ENCODE measurements around the gene CEP55. TPM values are rescaled to one million over a fixed set of nuclear protein-coding genes. Genes with fewer than 3 reads are reported as not detected.

Gene CEP55
- total RNA-seq, 1 experiment from 2014 or later: 17.3 TPM

DNA sequence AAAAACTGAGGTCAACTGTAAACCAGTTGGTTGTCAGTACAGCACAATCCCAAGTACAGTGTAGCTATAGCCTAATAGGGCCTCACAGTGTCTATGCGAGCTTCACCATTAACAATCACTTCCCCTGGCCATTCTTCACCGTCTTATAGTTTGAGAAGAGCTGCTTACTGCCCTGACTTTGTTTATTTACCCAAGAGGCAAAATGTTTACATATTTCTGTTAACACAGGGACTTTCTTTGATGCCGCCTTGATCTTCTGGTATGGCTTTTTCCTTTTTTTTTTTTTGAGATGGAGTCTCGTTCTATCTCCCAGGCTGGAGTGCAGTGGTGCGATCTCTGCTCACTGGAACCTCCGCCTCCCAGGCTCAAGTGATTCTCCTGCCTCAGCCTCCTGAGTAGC lies 17.5 kb upstream of the CEP55 start:
- H3K4me1 Mint-ChIP-seq: peaks cover 19% of the 10 kb centered on the region
- H3K9me3 Mint-ChIP-seq: no peaks in the 10 kb centered on the region
- DNase-seq (ENCODE audit: low spot score) (no peak), ATAC-seq (no peak)
- TF ChIP-seq NR1H2 (CRISPR knock-in tag; IDR thresholded peaks at IDR 0.05) (no peak), GABPB1 (CRISPR knock-in tag; IDR thresholded peaks at IDR 0.05) (no peak), TP53 (CRISPR knock-in tag; IDR thresholded peaks at IDR 0.05) (no peak), ZNF263 (CRISPR knock-in tag; IDR thresholded peaks at IDR 0.05; ENCODE audit: low read depth) (no peak), GTF2I (CRISPR knock-in tag; conservative IDR thresholded peaks at IDR 0.05) (no peak), ZNF423 (CRISPR knock-in tag; IDR thresholded peaks at IDR 0.05) (no peak), CBFB (CRISPR knock-in tag; IDR thresholded peaks at IDR 0.05; ENCODE audit: low read depth) (no peak), TEAD1 (CRISPR knock-in tag; IDR thresholded peaks at IDR 0.05) (no peak), NFYB (CRISPR knock-in tag; conservative IDR thresholded peaks at IDR 0.05; ENCODE audit: low read depth) (no peak)
- TF ChIP-seq, protein P1, sequence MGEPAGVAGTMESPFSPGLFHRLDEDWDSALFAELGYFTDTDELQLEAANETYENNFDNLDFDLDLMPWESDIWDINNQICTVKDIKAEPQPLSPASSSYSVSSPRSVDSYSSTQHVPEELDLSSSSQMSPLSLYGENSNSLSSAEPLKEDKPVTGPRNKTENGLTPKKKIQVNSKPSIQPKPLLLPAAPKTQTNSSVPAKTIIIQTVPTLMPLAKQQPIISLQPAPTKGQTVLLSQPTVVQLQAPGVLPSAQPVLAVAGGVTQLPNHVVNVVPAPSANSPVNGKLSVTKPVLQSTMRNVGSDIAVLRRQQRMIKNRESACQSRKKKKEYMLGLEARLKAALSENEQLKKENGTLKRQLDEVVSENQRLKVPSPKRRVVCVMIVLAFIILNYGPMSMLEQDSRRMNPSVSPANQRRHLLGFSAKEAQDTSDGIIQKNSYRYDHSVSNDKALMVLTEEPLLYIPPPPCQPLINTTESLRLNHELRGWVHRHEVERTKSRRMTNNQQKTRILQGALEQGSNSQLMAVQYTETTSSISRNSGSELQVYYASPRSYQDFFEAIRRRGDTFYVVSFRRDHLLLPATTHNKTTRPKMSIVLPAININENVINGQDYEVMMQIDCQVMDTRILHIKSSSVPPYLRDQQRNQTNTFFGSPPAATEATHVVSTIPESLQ (CRISPR knock-in tag; IDR thresholded peaks at IDR 0.05): no peak
- TF ChIP-seq, protein P2, sequence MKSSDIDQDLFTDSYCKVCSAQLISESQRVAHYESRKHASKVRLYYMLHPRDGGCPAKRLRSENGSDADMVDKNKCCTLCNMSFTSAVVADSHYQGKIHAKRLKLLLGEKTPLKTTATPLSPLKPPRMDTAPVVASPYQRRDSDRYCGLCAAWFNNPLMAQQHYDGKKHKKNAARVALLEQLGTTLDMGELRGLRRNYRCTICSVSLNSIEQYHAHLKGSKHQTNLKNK (CRISPR knock-in tag; IDR thresholded peaks at IDR 0.05): no peak
- no peaks in the 10 kb centered on the region for H3K36me3 Mint-ChIP-seq
- peaks cover 16% of the 10 kb centered on the region for H3K27me3 Mint-ChIP-seq (ENCODE audit: low read depth)
- ChIA-PET POLR2A (interaction anchor here (0.8 to 1.0 kb wide), 2 partner anchors 9 to 33 kb away, joined by 3 read pairs; no protein-coding TSS in a partner anchor), CTCF (interaction anchor here (0.7 to 1.6 kb wide), 4 partner anchors 18 to 103 kb away, joined by 4 to 14 read pairs (median 4); partner anchors contain the start of gene CEP55)
- no peak overlapping the region for H3K27ac Mint-ChIP-seq
- no peak overlapping the region for H3K4me3 Mint-ChIP-seq

DNA sequence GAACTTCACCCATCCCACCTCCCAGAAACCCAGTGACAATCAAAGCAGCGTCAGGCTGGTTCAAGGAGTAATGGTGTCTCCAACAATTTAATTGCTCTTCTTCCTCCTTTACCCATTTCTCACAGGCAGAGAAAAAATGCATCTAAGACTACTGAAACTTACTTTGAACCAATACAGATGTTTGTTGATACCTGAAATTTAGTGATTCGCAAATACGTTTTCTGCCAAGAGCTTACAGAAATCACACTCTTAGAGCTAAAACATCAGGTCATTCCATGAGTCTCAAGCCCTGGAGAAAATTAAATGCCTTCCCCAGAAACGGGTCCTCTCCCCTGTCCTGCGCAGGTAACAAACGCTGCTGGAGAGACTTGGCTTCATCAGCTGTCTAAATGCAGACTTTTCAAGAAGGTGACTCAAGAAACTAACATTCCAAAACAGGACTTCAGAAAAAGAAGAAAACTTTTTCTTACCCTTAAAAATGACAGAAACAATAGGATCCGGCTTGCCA lies 14.7 kb upstream of the CEP55 start:
- Mint-ChIP-seq H3K4me1 (peaks cover 18% of the 10 kb centered on the region), H3K27me3 (ENCODE audit: low read depth) (peaks cover 16% of the 10 kb centered on the region), H3K27ac (0 out of 2 replicates have a peak overlapping the region, but pooled peaks have one; percentile 17), H3K4me3 (peak overlapping the region; percentile 86), H3K36me3 (no peaks in the 10 kb centered on the region), H3K9me3 (no peaks in the 10 kb centered on the region)
- TF ChIP-seq RELA (CRISPR knock-in tag; IDR thresholded peaks at IDR 0.05; ENCODE audit: borderline replicate concordance) (no peak), ZNF121 (CRISPR knock-in tag; IDR thresholded peaks at IDR 0.05) (no peak), SMAD3 (CRISPR knock-in tag; IDR thresholded peaks at IDR 0.05; ENCODE audit: borderline replicate concordance) (no peak), RORB (CRISPR knock-in tag; IDR thresholded peaks at IDR 0.05) (no peak)
- TF ChIP-seq, protein P3, sequence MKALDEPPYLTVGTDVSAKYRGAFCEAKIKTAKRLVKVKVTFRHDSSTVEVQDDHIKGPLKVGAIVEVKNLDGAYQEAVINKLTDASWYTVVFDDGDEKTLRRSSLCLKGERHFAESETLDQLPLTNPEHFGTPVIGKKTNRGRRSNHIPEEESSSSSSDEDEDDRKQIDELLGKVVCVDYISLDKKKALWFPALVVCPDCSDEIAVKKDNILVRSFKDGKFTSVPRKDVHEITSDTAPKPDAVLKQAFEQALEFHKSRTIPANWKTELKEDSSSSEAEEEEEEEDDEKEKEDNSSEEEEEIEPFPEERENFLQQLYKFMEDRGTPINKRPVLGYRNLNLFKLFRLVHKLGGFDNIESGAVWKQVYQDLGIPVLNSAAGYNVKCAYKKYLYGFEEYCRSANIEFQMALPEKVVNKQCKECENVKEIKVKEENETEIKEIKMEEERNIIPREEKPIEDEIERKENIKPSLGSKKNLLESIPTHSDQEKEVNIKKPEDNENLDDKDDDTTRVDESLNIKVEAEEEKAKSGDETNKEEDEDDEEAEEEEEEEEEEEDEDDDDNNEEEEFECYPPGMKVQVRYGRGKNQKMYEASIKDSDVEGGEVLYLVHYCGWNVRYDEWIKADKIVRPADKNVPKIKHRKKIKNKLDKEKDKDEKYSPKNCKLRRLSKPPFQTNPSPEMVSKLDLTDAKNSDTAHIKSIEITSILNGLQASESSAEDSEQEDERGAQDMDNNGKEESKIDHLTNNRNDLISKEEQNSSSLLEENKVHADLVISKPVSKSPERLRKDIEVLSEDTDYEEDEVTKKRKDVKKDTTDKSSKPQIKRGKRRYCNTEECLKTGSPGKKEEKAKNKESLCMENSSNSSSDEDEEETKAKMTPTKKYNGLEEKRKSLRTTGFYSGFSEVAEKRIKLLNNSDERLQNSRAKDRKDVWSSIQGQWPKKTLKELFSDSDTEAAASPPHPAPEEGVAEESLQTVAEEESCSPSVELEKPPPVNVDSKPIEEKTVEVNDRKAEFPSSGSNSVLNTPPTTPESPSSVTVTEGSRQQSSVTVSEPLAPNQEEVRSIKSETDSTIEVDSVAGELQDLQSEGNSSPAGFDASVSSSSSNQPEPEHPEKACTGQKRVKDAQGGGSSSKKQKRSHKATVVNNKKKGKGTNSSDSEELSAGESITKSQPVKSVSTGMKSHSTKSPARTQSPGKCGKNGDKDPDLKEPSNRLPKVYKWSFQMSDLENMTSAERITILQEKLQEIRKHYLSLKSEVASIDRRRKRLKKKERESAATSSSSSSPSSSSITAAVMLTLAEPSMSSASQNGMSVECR (CRISPR knock-in tag; IDR thresholded peaks at IDR 0.05; ENCODE audit: borderline replicate concordance): no peak
- DNase-seq (ENCODE audit: low spot score): no peak
- ChIA-PET POLR2A (interaction anchor here (0.9 to 2.2 kb wide), 5 partner anchors 36 to 106 kb away, joined by 3 to 12 read pairs (median 3); no protein-coding TSS in a partner anchor), CTCF (interaction anchor here (0.8 to 5.3 kb wide), 45 partner anchors 8 to 416 kb away, joined by 3 to 311 read pairs (median 9); partner anchors contain the start of genes CEP55 and CYP26A1)
- peak; percentile 13 for ATAC-seq
